Testis (tissue), 2 donors: ENCODE measurements around the gene SF1.

ENCODE experiments used
- CTCF ChIP-seq, 3 experiments: fragments of 450-650 bp in 2 of 3; fragments of 200-600 bp in 1 of 3; sonication (generic) in 1 of 3; IDR thresholded peaks; one replicate each; pipeline ENCODE4 v1.5.1; 2016 to 2019; ENCODE audit warnings: antibody characterized with exemption in 3 of 3, mild to moderate bottlenecking in 2 of 3, moderate library complexity in 1 of 3
- POLR2A ChIP-seq: fragments of 450-650 bp; IDR thresholded peaks from one replicate; pipeline ENCODE4 v1.6.1; 2017; ENCODE audit warnings: antibody characterized with exemption, mild to moderate bottlenecking, moderate library complexity

GRCh38 chr11:64755681-64756361 is 22.5 kb downstream of the SF1 start:
- TF ChIP-seq CTCF (IDR thresholded peaks at IDR 0.05) (no peak), POLR2A (no peak)
